GM12864 (cell line): ENCODE results near the gene EFR3B.

Experiments used
- DNase-seq: peaks from one replicate; pipeline ENCODE4 v3.0.0-alpha.2; 2011; ENCODE audit warnings: low read depth
- H3K4me3 ChIP-seq: 2 replicates; pipeline ENCODE4 v1.5.1; 2011; ENCODE audit warnings: mild to moderate bottlenecking, low read depth, low read length, control low read depth
- TF ChIP-seq, protein P1 (sequence below): IDR thresholded peaks from 2 replicates; pipeline ENCODE4 v1.5.1; 2011; ENCODE audit warnings: low read depth, mild to moderate bottlenecking, moderate library complexity, low read length, control low read depth, inconsistent platforms; ENCODE audit errors: missing control alignments

The EFR3B gene

GRCh38 chr2:25043241-25043867, 1.5 kb downstream of the EFR3B start:
- TF ChIP-seq, protein P1, sequence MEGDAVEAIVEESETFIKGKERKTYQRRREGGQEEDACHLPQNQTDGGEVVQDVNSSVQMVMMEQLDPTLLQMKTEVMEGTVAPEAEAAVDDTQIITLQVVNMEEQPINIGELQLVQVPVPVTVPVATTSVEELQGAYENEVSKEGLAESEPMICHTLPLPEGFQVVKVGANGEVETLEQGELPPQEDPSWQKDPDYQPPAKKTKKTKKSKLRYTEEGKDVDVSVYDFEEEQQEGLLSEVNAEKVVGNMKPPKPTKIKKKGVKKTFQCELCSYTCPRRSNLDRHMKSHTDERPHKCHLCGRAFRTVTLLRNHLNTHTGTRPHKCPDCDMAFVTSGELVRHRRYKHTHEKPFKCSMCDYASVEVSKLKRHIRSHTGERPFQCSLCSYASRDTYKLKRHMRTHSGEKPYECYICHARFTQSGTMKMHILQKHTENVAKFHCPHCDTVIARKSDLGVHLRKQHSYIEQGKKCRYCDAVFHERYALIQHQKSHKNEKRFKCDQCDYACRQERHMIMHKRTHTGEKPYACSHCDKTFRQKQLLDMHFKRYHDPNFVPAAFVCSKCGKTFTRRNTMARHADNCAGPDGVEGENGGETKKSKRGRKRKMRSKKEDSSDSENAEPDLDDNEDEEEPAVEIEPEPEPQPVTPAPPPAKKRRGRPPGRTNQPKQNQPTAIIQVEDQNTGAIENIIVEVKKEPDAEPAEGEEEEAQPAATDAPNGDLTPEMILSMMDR: no peak
- no peak for DNase-seq

DNA sequence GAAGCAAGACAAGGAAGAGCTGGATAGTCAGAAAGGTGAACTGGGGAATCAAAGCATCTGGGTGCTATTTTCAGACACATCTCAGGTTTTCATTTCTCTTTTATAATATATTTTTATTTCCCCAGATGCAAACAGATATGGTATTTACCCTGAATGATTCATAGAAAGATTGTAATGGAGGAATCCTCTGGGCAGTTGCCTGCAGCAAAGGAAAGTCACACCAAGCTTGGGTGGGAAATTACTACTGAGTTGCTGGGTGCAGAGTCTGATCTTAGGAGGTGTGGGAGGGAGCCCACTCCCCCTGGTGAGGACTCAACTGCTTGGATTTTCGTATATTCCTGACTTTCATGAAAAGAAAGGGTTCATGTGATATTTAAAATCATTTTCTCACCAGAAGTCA, 2.1 kb downstream of the EFR3B start:
- DNase-seq: no peak
- no peak overlapping the region for H3K4me3 ChIP-seq
- TF ChIP-seq, protein P1: no peak

More at GRCh38 chr2:25043241-25043867, 1.5 kb downstream of the EFR3B start:
- H3K4me3 ChIP-seq: peak overlapping the region; percentile 63

- H3K4me3 ChIP-seq: no peak overlapping the region
- TF ChIP-seq, protein P1: no peak
- no peak for DNase-seq
Measured at GRCh38 chr2:25044990-25045389, 3.1 kb downstream of the EFR3B start.

GRCh38 chr2:25049422-25049821, 7.5 kb downstream of the EFR3B start:
- no peak overlapping the region for H3K4me3 ChIP-seq
- no peak for DNase-seq
- TF ChIP-seq, protein P1: no peak

DNA sequence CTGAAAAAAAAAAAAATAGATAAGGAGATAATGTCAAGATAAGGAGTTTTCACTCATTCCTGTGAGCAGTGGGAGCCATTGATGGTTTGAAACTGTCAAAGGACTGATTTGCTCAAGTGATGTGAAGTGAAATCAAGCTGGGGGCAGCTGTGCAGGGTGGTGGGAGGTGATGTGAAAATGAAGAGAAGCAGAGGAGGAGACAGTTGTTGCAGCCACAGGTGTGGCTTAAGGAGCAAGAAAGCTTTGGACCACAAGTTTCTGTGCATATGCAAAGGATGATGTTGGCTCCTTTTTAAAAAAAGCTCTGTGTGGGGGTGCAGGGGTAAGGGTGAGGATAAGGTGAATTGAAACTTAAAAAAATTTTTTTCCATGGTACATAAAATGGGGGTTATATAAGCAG, 8.3 kb downstream of the EFR3B start:
- peak; percentile 18 for DNase-seq
- TF ChIP-seq, protein P1: no peak
- H3K4me3 ChIP-seq: no peak overlapping the region

- TF ChIP-seq, protein P1: no peak
- no peak overlapping the region for H3K4me3 ChIP-seq
- DNase-seq: no peak
Measured at GRCh38 chr2:25053041-25053440, 11.2 kb downstream of the EFR3B start.

DNA sequence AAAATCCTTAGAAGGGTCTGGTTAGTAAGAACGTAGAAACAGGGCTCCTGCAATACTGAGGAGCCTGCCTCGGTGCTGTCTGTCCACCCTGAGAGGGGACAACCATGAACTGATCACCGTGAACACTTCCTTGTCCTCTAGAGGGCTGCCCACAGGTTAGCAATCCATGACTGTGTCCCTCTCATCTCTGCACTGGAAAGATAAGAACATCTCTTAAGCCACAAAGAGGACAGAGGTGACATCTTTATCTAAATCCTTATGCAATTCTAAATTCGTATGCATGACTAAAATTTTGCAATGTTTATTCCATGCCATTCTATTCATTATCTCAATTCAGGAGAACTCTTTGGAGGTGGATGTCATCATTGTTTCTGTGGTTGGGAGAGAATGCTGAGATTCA, 12.8 kb downstream of the EFR3B start:
- H3K4me3 ChIP-seq: no peak overlapping the region
- DNase-seq: no peak
- TF ChIP-seq, protein P1: no peak
